ENCODE data around the gene GDE1.

The GDE1 gene

DNA sequence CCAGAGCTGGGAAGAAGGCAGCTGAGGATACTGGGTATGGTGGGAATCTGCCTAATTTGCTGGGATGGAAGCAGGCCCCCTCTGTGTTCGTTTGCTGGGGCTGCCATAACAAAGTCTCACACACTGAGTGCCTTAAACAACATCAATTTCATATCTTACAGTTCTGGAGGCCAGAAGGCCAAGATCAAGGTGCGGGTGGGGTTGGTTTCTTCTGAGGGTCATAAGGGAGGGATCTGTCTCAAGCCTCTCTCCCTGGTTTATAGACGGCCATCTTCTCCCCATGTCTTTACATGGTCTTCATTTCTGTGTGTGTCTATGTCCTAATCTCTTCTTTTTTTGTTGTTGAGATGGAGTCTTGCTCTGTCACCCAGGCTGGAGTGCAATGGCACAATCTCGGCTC, 35.8 kb downstream of the GDE1 start:
- no peak for DNase-seq (ENCODE audit: low read depth)

DNA sequence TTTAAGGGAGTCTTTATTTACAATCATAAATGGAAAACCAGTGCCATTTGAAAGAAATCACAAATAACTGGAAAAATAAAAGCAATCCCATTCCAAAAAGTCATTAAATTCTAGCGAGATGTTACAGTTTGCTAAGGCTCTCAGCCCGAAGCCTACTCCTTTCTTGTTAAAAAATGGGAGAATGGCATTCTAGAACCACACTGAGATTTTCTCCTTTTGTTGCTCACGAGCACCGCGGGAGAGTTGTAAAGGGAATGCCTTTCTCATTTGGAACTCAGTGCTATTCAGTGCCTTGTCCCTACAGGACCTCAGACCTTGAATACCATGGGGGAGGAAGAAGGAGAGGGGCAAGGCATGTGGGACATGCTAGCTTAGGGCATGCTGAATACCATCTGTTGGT, 36.3 kb downstream of the GDE1 start:
- no peak for DNase-seq (ENCODE audit: low read depth)

DNA sequence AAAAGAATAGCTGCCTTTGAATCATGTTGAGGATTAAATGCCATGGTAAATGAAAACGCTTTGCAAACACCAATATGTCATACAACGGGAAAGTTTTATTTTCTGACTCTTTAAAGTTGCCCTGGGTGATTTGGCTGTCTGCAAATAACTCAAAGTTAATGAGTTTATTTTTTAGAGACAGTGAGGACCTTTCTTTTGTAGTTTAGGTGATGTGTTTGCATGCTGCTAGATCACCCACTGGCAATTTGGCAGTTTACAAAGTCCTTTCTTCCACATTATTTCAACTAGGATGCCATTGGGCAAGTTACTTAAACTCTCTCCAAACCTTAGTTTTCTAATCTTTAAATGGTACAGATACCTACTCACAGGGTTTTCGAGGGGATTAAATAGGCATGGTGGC, 37.8 kb downstream of the GDE1 start:
- no peak for DNase-seq (ENCODE audit: low read depth)

DNA sequence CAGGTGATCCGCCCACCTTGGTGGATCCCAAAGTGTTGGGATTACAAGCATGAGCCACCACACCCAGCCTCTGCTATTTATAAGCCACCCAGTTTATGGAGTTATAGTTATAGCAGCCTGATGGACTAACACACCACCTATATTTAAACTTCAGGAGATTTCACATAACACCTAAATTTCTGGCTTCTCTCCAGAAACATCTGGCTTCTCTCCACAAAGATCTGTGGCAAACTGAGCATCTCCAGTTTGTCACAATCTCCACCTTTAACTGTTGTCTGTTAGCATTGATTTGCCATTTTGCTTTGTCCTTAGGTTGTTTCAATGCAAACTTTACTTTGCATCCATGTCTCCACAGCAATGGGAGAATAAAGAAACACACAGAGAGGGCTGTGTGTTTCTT, 39.6 kb downstream of the GDE1 start:
- DNase-seq (ENCODE audit: low read depth) = no peak

DNA sequence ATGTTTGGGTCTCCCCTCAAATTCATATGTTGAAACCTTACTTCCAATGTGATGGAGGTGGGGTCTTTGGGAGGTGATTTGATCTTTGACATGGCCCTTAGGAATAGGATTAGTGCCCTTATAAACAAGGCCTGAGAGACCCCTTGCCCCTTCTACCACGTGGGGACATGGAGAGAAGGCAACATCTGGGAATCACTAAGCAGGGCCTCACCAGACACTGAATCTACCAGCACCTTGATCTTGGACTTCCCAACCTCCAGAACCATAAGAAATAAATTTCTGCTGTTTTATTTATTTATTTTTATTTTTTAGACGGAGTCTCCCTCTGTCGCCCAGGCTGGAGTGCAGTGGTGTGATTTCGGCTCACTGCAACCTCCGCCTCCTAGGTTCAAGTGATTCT, 40.1 kb downstream of the GDE1 start:
- DNase-seq (ENCODE audit: low read depth) = no peak

DNA sequence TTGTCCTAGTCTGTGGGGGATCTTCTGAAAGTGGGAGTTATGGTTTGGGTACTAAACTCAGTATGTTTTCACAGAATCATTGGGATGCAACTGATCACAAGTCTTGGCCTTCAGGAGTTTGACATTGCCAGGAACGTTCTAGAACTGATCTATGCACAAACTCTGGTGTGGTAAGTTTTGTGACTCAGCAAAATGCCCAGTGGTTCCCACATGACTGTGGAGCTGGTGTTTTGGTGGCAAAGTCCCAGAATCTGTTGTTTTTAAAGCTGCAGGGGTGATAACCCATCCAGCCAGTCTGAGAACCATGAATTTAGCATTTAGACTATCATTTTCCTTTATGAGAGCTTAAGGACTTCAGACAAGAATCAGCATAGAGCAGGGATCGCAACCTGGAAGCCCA, 40.6 kb downstream of the GDE1 start:
- DNase-seq (ENCODE audit: low read depth) = no peak

DNA sequence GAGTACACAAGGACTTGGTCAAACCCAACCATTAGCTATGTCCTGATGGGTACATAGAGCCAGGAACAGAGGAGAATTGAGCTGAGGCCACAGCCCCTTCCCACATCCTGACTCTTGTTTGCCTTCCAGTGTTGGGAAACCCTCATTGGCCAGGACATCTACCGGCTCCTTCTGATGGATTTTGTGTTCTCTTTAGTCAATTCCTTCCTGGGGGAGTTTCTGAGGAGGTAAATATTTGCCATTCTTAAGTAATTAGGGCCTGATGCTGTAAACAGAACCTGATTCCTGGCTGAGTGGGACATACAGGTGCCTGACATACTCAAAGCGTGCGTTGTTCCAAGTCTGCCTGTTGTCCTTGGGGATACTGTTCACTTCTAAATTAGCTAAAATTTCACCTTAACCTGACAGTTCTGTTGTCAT, 42.6 kb downstream of the GDE1 start:
- no peak for DNase-seq (ENCODE audit: low read depth)

DNA sequence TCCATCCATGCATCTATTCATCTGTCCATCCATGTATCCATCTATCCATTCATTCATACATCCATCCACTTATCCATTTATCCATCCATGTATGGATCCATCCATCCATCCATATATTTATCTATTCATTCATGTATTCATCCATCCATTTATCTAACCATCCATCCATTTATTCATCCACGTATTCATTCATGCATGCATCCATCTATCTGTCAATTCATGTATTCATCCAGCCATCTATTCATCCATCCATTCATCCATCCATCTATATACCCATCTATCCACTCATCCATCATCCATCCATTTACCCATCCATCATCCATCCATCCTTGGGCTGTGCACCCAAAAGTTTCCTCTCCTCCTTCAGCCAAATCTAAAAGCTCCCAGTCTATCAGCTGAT, 43.4 kb downstream of the GDE1 start:
- DNase-seq (ENCODE audit: low read depth) = no peak

DNA sequence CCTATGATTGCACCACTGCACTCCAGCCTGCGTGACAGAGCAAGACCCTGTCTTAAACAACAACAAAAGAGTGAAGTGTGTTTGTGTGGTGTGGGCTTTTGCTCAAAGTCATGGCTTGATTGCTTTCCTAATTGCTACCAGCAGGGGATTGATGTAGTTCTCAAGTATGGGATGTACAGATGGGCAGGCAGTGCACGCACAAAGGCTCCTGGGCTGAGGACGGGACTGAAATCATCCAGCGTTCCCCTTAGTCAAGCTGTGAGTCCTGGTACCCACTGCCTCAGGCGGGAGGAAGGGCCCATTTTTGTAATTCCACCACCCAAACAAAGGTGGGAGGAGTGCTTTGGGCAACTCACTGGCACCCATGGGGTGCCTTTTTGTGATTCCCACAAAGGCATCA, 47.3 kb downstream of the GDE1 start:
- no peak for DNase-seq (ENCODE audit: low read depth)

DNA sequence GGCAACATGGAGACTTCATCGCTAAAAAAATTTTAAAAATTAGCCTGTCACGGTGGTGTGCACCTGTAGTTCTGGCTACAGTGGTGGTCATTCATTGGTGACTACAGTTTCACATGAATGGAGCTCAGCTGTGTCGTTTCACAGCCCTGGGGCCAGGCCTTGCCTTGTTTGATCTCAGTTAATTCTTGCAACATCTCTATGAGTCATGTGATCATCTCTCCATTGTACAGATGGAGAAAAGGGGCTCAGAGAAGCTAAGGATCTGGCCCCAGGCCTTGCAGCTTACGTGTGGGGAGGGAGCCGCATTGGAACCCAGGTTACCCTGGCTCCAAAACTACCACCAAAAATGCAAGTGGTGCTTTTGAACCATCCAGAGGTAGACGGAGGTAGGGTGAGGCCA, 49.4 kb downstream of the GDE1 start:
- no peak for DNase-seq (ENCODE audit: low read depth)

DNA sequence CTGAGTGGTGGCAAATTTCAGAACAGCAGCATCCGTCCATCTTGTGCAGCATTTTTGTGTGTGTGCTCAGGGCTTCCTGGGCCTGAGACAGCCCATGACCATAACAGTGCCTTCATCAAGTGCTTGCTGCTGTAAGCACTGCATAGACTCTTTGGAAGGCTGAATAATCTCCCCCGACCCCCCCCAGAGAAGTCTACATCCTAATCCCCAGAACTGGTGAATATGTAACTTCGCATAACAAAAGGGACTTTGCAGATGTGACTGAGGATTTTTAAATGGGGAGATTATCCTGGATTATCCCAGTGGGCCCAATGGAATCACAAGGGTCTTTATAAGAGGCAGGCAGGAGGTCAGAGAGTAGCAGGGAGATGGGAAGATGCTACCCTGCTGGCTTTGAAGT, 53.6 kb downstream of the GDE1 start:
- DNase-seq (ENCODE audit: low read depth) = no peak

DNA sequence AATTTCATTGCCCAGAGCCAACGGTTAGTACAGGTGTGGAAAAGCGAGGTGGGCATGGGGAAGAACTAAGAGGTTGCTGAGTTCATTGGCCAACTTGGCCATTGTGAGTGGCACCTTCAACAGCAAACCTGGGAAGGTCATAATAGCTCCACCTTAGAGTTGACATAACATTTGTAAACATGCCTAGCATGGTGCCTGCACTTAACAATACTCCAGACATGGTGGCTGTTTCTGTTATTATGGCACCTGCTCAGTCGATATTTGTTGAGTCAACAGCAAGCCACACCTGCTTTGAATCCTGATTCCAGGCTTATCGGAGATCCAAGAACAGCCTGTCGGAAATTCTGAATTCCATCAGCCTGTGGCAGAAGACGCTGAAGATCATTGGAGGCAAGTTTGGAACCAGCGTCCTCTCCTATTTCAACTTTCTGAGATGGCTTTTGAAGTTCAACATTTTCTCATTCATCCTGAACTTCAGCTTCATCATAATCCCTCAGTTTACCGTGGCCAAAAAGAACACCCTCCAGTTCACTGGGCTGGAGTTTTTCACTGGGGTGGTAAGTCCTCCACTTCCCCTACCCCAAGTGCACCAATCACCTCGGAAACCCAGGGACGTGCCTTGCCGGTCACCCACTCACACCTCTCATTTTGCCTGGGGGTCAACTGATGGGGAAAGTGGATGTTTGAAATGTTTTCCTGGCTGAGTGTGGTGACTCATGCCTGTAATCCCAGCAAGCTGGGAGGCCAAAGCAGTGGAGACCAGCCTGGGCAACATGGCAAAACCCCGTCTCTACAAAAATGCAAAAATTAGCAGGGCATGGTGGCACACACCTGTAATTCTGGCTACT, 58.2 kb downstream of the GDE1 start:
- no peak for DNase-seq (ENCODE audit: low read depth)

DNA sequence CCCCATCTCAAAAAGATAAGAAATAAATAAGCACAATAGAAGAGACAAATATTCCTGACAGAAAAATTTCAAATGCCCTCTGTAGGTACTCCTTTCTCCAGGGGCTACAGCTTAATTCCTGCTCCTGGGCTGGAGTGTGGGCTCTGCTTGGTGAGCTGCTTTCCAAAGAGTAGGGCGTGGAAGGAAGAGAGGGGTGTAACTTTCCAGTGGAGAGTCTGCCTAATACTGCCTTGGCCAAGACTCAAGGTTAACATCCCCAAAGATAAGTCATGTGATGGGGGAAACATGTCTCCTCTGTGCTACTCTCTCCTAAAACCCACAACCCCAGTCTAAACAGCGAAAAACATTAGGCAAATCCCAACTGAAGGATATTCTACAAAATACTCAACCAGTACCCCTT, 61.5 kb downstream of the GDE1 start:
- no peak for DNase-seq (ENCODE audit: low read depth)

DNA sequence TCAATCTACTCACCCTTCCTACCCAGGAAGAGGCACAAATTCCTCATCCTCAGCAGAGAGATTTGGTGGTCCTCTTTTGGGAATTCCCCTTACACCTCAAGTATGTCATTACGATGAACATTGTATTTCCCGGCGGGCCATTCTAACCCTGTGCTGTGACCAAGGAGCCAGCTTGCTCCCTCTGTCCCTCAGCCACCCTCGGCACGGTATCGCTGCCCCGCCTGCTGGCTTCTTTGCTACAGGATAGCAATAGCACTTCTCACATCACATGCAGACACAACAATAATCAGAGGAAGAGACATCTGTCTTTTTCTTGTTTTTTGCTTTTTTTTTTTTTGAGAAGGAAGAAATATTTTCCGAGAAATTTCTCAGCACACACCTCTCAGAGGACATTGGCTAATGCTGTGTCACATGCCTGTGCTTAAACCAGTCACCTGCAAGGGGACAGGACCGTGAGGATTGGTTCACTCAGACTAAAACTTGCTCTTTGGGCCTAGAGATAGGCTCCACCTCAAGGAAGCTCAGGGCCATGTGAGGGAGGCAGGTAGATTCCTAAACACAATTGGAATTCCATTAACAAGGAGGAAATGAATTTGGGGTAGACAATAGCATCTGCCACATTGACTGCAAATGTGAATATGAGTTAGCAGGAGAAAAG, 63.0 kb downstream of the GDE1 start:
- DNase-seq (ENCODE audit: low read depth) = no peak
